Mucosa of rectum (tissue), 2 donors: ENCODE data around the gene CDK2AP2.

Source experiments
- H3K27ac ChIP-seq, 2 donors: one replicate each; pipeline ENCODE4 v1.7.0; 2013; ENCODE audit warnings: inconsistent platforms in 2 of 2, low read depth in 2 of 2, low read length in 2 of 2
- H3K27me3 ChIP-seq, 2 donors: one replicate each; pipeline ENCODE4 v1.7.0; 2013; ENCODE audit warnings: low read length in 2 of 2; ENCODE audit not compliant: control insufficient read depth in 2 of 2, insufficient read depth in 2 of 2
- H3K36me3 ChIP-seq, 2 donors: one replicate each; pipeline ENCODE4 v1.7.0; 2013; ENCODE audit warnings: low read length in 2 of 2; ENCODE audit not compliant: control insufficient read depth in 2 of 2, insufficient read depth in 2 of 2
- H3K4me1 ChIP-seq, 2 donors: one replicate each; pipeline ENCODE4 v1.7.0; 2013; ENCODE audit warnings: low read length in 2 of 2, mild to moderate bottlenecking in 1 of 2; ENCODE audit not compliant: control insufficient read depth in 2 of 2, insufficient read depth in 2 of 2
- H3K4me3 ChIP-seq, 2 donors: one replicate each; pipeline ENCODE4 v1.7.0; 2013; ENCODE audit warnings: low read length in 2 of 2
- H3K9ac ChIP-seq, 2 donors: one replicate each; pipeline ENCODE4 v1.7.0; 2013; ENCODE audit warnings: low read length in 2 of 2, low read depth in 1 of 2, mild to moderate bottlenecking in 1 of 2
- H3K9me3 ChIP-seq, 2 donors: one replicate each; pipeline ENCODE4 v1.7.0; 2013; ENCODE audit warnings: low read length in 2 of 2; ENCODE audit not compliant: control insufficient read depth in 2 of 2
- donor health status: healthy.
- donor health status: Normal muscosa, but diverticular disease.

Gene CDK2AP2

DNA sequence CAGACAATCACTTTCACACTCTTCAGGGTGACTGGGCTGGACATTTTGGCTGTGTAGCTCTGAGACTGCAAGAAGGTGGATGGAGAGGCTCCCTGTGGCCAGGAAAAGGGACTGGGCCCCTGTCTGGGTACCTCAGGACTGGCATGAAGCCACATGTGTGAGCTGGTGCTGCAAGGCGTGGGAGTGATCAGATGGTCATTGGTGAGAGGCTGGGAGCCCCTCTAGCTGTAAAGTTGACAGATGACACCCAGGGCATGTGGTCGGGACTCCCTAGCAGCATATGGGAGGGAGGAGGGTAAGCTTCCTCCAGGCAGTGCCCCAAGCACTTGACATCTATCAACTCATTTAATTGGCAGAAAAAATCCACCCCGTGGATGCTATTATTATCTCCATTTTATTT is 34.2 kb upstream of the CDK2AP2 start:
- no peaks in the 10 kb centered on the region for H3K36me3 ChIP-seq
- H3K9me3 ChIP-seq, result no peaks in the 10 kb centered on the region
- no peak overlapping the region for H3K9ac ChIP-seq
- no peak overlapping the region for H3K27ac ChIP-seq
- H3K4me3 ChIP-seq, result no peak overlapping the region
- H3K27me3 ChIP-seq, result peaks cover 0 to 3% of the 10 kb centered on the region in 2 donors
- H3K4me1 ChIP-seq, result peaks cover 16 to 24% of the 10 kb centered on the region in 2 donors

DNA sequence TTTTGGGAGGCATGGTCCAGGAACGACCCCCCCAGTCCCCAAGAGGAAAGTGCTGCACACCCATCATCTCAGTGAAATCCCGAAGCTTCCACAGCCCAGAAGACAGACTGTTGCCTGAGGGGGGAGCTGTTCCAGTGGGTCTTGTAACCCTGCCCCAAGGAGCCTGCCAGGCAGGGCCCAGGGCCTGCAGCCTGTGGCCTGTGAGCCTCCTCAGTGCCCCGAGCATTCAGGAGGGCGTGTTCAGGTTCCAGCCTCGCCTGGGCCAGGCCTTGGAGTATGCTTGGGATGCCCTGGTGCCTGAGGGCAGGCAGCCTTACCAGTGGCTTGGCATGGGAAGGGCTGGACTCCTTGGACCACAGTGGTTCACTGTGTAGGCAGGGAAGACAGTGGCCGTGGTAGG is 33.2 kb upstream of the CDK2AP2 start:
- peaks cover 16 to 21% of the 10 kb centered on the region in 2 donors for H3K4me1 ChIP-seq
- H3K4me3 ChIP-seq, result no peak overlapping the region
- H3K27ac ChIP-seq, result no peak overlapping the region
- H3K27me3 ChIP-seq, result peaks cover 0 to 3% of the 10 kb centered on the region in 2 donors
- no peaks in the 10 kb centered on the region for H3K9me3 ChIP-seq
- no peak overlapping the region for H3K9ac ChIP-seq
- H3K36me3 ChIP-seq, result no peaks in the 10 kb centered on the region

DNA sequence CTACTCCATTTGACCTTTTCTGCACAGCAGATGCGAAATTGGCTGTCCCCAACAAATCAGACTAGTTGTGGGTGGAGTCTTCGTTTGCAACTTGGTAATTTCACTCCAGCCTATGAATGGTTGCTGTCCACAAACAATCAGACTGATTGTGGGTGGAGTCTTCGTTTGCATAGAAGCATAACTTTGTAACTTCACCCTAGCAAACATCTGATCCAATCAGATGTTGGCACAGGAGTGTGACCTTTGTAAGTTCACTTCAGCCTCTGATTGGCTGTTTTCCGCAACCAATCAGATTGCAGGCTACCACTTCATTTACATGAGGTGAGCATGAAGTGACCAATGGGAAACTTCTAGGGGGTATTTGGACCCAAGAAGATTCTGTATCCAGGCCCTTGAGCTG is 31.6 kb upstream of the CDK2AP2 start:
- no peak overlapping the region for H3K4me3 ChIP-seq
- peaks cover 0 to under 1% of the 10 kb centered on the region in 2 donors for H3K9me3 ChIP-seq
- no peak overlapping the region for H3K27ac ChIP-seq
- H3K4me1 ChIP-seq, result peaks cover 10 to 15% of the 10 kb centered on the region in 2 donors
- peaks cover 0 to 3% of the 10 kb centered on the region in 2 donors for H3K27me3 ChIP-seq
- no peak overlapping the region for H3K9ac ChIP-seq
- no peaks in the 10 kb centered on the region for H3K36me3 ChIP-seq

DNA sequence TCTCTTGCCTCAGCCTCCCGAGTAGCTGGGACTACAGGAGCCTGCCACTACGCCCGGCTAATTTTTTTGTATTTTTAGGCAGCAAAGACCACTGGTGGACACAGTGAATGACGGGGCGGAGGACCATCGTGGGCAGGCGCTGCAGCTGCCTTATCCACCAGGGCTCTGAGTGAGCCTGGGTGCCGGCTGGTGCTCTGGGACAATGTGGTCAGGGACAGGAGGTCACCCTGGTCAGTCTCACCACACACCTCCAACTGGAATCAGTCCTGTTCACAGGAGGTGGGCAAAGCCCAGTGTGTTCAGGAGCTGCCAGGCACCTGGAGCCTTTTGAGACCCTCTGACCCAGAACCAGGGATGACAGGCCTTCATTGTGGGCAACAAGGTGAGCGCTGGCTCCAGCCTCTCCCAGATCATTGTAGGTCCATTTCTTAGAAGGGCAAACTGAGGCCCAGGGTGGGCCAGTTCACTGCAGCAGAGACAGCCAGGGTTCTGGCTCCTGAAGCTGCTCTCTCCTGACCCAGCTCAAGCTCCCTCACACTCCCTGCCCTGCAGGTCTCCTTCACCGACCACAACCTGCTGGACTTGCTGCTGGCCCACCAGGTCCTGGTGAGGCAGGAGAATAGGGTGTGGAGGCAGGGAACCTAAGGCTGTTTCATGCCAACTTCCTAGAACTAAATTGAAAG is 31.0 kb upstream of the CDK2AP2 start:
- Histone ChIP-seq H3K27ac (no peak overlapping the region), H3K9ac (no peak overlapping the region), H3K4me1 (peaks cover 10 to 14% of the 10 kb centered on the region in 2 donors), H3K4me3 (no peak overlapping the region), H3K9me3 (peaks cover 0 to 3% of the 10 kb centered on the region in 2 donors), H3K27me3 (peaks cover 0 to 3% of the 10 kb centered on the region in 2 donors), H3K36me3 (no peaks in the 10 kb centered on the region)

DNA sequence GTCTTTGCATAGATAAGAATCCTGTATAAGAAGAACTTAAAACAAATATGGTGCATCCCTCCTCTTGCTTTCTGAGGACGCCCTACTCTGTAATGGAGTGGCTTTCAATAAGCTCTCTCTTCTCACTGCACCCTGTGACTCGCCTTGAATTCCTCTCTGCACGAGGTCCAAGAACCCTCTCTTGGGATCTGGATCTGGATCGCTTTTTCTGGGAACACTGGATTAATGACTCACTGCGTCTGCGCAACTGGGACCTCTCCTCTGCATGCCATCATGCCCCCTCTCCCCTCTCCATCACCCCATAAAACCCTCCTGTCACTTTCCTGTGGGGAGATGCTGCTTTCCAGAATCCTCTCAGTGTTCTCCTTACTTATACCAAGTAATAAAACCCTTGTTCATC is 30.3 kb upstream of the CDK2AP2 start:
- Histone ChIP-seq H3K4me3 (no peak overlapping the region), H3K9me3 (peaks cover 0 to 3% of the 10 kb centered on the region in 2 donors), H3K27ac (no peak overlapping the region), H3K36me3 (no peaks in the 10 kb centered on the region), H3K27me3 (peaks cover 0 to 3% of the 10 kb centered on the region in 2 donors), H3K9ac (no peak overlapping the region), H3K4me1 (peaks cover 5 to 8% of the 10 kb centered on the region in 2 donors)

DNA sequence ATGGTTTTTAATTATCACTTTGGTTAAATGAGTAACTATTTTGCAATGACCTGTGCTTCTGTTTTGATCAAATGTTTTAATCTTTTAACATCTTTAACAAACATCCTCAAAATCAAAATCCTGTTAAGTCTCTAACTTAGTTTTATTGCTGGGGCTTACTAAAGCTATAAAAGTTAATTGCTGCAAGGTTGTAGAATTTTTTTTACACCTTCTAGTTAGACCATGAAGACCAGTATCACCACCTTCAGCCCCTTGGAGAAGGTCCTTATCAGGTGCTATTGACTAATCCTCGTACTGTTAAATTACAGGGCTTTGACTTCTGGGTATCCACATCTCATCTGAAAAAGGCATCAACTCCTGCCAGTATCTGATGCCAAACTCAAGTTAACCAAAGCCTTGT is 27.6 kb upstream of the CDK2AP2 start:
- Histone ChIP-seq H3K36me3 (no peaks in the 10 kb centered on the region), H3K4me3 (no peak overlapping the region), H3K27me3 (peaks cover 0 to 3% of the 10 kb centered on the region in 2 donors), H3K9ac (no peak overlapping the region), H3K4me1 (peaks cover 0 to 5% of the 10 kb centered on the region in 2 donors), H3K9me3 (peaks cover 0 to 3% of the 10 kb centered on the region in 2 donors), H3K27ac (peak overlapping the region in 1 of 2 donors; percentile 20)

DNA sequence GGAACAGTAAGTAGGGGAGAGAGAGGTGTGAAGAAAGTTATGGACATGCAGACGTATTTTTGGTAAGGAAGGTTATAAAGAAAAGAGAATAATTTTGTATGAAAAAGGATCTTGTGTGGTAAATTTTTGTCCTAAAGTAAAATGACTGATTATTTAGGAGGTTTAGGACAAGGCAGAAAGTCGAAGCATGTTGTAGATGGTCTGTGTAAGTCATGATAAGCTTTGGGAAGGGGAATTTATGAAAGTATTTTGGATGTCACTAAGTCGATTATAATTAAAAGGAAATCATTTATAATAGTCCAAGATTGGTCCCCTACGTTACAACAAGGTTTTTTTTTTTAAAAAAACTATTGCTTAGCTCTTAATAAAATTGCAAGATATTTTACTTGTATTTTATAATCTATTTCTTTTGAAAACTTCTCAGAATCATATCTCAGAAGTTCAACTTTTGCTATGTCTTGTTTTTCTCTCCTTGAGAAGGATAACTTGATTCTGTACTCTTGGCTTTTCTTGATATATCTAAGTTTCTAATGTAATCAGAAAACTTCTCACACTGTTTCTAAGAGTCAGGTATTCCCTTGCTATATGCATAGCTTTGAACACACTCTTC is 26.2 kb upstream of the CDK2AP2 start:
- no peak overlapping the region for H3K9ac ChIP-seq
- peaks cover 0 to 3% of the 10 kb centered on the region in 2 donors for H3K27me3 ChIP-seq
- H3K36me3 ChIP-seq, result no peaks in the 10 kb centered on the region
- peaks cover 0 to 3% of the 10 kb centered on the region in 2 donors for H3K9me3 ChIP-seq
- H3K4me1 ChIP-seq, result peaks cover 0 to 5% of the 10 kb centered on the region in 2 donors
- H3K27ac ChIP-seq, result no peak overlapping the region
- H3K4me3 ChIP-seq, result no peak overlapping the region

DNA sequence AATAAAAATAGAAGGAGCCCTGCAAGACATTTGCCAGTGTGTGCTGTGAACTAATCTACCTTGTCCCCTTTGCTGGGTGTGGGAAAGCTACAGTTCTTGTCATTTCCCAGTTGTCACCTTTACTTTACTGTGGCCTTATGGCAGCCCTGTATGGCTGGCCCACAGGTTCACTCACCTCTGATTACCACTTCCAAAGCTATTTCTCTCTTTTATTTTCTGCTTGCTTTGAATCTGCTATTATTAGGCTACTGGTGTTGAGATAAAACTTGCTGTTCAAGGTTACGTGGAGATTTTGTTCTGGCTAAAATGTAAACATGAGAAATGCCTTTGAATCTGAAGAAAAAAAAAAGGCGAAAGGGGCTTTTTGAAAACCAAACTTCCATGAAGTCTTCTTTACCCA is 24.9 kb upstream of the CDK2AP2 start:
- H3K27me3 ChIP-seq, result no peaks in the 10 kb centered on the region
- H3K9me3 ChIP-seq, result peaks cover 0 to 3% of the 10 kb centered on the region in 2 donors
- H3K9ac ChIP-seq, result no peak overlapping the region
- H3K4me1 ChIP-seq, result peaks cover 0 to 5% of the 10 kb centered on the region in 2 donors
- H3K36me3 ChIP-seq, result no peaks in the 10 kb centered on the region
- no peak overlapping the region for H3K4me3 ChIP-seq
- no peak overlapping the region for H3K27ac ChIP-seq

DNA sequence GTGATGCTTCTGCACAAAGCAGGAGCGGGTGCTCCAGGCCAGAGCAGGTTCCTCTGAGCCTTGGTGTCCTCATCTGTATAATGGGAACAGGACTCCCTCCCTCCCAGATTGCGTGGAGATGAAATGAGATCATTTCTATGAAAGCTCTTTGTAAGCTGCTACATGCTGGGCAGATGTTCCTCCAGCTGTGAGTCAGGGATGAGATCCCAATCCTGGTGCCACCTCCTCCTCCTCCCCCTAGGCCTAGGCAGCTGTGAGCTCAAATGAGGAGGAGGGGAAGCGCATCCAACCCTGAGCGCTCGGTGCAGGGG is 22.3 kb upstream of the CDK2AP2 start:
- Histone ChIP-seq H3K36me3 (no peaks in the 10 kb centered on the region), H3K27me3 (no peaks in the 10 kb centered on the region), H3K27ac (no peak overlapping the region), H3K9ac (no peak overlapping the region), H3K9me3 (peaks cover 0 to 3% of the 10 kb centered on the region in 2 donors), H3K4me3 (no peak overlapping the region), H3K4me1 (peaks cover 6 to 8% of the 10 kb centered on the region in 2 donors)

DNA sequence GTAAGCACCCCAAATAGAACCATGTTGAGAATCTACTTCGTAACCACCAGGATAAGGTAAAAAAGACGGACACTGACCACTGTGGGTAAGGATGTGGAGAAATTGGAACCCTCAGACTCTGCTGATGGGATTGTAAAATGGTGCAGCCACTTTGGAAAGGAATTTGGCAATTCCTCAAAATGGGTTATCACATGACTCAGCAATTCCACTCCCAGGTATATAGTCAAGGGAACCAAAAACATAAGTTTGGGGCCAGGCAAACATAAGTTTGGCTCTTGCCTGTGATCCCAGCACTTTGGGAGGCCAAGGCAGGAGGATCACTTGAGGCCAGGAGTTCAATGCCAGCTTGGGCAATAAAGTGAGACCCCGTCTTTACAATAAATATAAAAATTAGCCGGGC is 20.4 kb upstream of the CDK2AP2 start:
- H3K27ac ChIP-seq, result no peak overlapping the region
- H3K36me3 ChIP-seq, result no peaks in the 10 kb centered on the region
- peaks cover 16 to 18% of the 10 kb centered on the region in 2 donors for H3K4me1 ChIP-seq
- H3K9me3 ChIP-seq, result no peaks in the 10 kb centered on the region
- H3K4me3 ChIP-seq, result no peak overlapping the region
- H3K9ac ChIP-seq, result no peak overlapping the region
- no peaks in the 10 kb centered on the region for H3K27me3 ChIP-seq
